ENCODE data around the gene FRYL. TPM values are rescaled to one million over a fixed set of nuclear protein-coding genes. Genes with fewer than 3 reads are reported as not detected.

FRYL gene
- total RNA-seq, 2 experiments from 2014 or later, result 80.8 to 97.3 TPM

GRCh38 chr4:48491514-48492176 is 288.4 kb downstream of the FRYL start:
- Mint-ChIP-seq H3K36me3 (peaks cover 5% of the 10 kb centered on the region), H3K9me3 (ENCODE audit: low read depth) (no peaks in the 10 kb centered on the region), H3K27ac (no peak overlapping the region), H3K4me3 (no peak overlapping the region), H3K27me3 (peaks cover 45% of the 10 kb centered on the region), H3K4me1 (no peaks in the 10 kb centered on the region)
- ATAC-seq, result no peak
- CTCF ChIA-PET, result no interaction called here
- no peak for DNase-seq

DNA sequence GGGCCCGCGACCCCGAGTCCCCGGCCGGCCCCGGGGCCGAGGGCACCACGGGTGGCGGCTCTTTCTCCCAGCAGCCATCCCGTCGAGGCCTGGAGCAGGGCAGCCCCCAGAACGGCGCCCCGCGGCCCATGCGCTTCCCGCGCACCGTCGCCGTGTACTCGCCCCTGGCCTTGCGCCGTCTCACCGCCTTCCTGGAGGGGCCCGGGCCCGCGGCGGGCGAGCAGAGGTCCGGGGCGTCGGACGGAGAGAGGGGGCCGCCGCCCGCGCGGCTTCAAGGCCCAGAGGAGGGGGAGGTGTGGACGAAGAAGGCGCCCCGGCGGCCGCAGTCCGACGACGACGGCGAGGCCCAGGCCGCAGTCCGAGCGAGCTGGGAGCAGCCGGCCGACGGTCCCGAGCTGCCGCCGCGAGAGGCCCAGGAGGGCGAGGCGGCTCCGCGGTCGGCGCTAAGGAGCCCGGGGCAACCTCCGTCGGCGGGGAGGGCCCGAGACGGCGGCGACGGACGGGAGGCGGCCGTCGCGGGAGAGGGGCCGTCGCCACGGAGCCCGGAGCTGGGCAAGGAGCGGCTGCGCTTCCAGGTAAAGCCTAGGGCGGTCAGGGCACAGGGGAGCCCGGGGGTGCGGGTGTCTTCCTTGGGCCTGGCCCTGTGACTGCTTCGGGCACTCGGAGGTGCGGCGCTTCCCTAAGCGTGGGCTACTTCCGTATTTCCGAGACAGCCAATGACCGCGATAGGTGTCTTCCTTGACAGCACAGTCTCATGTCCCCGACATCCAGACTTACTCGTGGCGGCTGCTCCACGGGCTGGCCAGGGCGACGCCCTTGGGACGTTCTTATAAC is 289.2 kb downstream of the FRYL start:
- Mint-ChIP-seq H3K9me3 (ENCODE audit: low read depth) (no peaks in the 10 kb centered on the region), H3K4me3 (no peak overlapping the region), H3K4me1 (no peaks in the 10 kb centered on the region), H3K27ac (no peak overlapping the region), H3K27me3 (peaks cover 48% of the 10 kb centered on the region), H3K36me3 (peaks cover 2% of the 10 kb centered on the region)
- CTCF ChIA-PET, result no interaction called here
- DNase-seq, result no peak
- peak; percentile 18 for ATAC-seq

DNA sequence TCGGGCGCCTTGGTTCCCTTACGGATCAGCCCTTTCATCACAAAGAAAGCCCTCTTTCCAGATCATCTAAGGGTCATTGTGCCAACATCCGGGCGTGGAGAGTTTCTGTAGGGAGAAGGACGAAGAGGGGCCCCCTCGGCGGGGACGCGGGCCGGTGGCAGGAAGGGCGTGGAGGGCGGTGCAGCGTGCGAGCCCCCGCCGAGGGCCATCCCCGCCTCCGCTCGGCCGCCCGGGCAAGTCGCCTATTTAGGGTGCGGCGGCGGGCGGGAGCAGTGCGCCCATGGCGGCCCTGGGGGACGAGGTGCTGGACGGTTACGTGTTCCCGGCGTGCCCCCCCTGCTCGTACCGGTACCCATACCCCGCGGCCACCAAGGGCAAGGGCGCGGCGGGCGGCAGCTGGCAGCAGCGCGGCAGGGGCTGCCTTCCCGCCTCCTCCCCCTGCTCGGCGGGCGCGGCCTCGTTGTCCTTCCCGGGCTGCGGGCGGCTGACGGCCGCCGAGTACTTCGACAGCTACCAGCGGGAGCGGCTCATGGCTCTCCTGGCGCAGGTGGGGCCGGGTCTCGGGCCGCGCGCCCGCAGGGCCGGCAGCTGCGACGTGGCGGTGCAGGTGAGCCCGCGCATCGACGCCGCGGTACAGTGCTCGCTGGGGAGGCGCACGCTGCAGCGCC is 289.9 kb downstream of the FRYL start, which contains the start of gene ZAR1:
Gene ZAR1, plus strand, starts transcription at position 241 of the 668 bp plus-strand sequence. Its CDS starts 40 bp downstream, at position 281.
- no peak within 1 kb of the TSS for H3K27ac Mint-ChIP-seq
- H3K4me3 Mint-ChIP-seq, result peak within 1 kb of the TSS; percentile 20
- peaks cover 53% of the 10 kb centered on the region for H3K27me3 Mint-ChIP-seq
- H3K4me1 Mint-ChIP-seq, result no peaks in the 10 kb centered on the region
- ATAC-seq (peak; percentile 34), DNase-seq (no peak)
- no peaks in the 10 kb centered on the region for H3K36me3 Mint-ChIP-seq
- CTCF ChIA-PET, result no interaction called here
- no peaks in the 10 kb centered on the region for H3K9me3 Mint-ChIP-seq (ENCODE audit: low read depth)

- Mint-ChIP-seq H3K9me3 (ENCODE audit: low read depth) (no peaks in the 10 kb centered on the region), H3K4me3 (peak overlapping the region; percentile 20), H3K4me1 (peaks cover 3% of the 10 kb centered on the region), H3K27me3 (peaks cover 58% of the 10 kb centered on the region), H3K27ac (no peak overlapping the region), H3K36me3 (no peaks in the 10 kb centered on the region)
- DNase-seq (no peak), ATAC-seq (no peak)
- CTCF ChIA-PET, result no interaction called here
These were observed 290.4 kb downstream of the FRYL start for GRCh38 chr4:48489683-48490011.

- ATAC-seq, result no peak
- Mint-ChIP-seq H3K4me3 (peak overlapping the region; percentile 35), H3K27ac (no peak overlapping the region)
These were observed 295.4 kb downstream of the FRYL start for GRCh38 chr4:48484494-48485168.

GRCh38 chr4:48483777-48484493 is 296.1 kb downstream of the FRYL start:
- Mint-ChIP-seq H3K27me3 (peaks cover 72% of the 10 kb centered on the region), H3K36me3 (no peaks in the 10 kb centered on the region), H3K4me1 (peaks cover 14% of the 10 kb centered on the region), H3K27ac (no peak overlapping the region), H3K4me3 (peak overlapping the region; percentile 35), H3K9me3 (ENCODE audit: low read depth) (no peaks in the 10 kb centered on the region)
- peak; percentile 47 for ATAC-seq
- CTCF ChIA-PET, result no interaction called here
- DNase-seq, result no peak

More at GRCh38 chr4:48484494-48485168, 295.4 kb downstream of the FRYL start:
- CTCF ChIA-PET, result interaction anchor here (0.6 kb wide), 1 partner anchor 460 kb away, joined by 5 read pairs; no protein-coding TSS in a partner anchor
- Mint-ChIP-seq H3K36me3 (no peaks in the 10 kb centered on the region), H3K4me1 (peaks cover 14% of the 10 kb centered on the region), H3K9me3 (ENCODE audit: low read depth) (no peaks in the 10 kb centered on the region), H3K27me3 (peaks cover 77% of the 10 kb centered on the region)
- no peak for DNase-seq

GRCh38 chr4:48483006-48483776 is 296.9 kb downstream of the FRYL start, which contains the start of gene SLC10A4:
TSS of gene SLC10A4 (plus strand) at chr4:48483343. CDS start at chr4:48483562, 219 bp downstream.
- DNase-seq (no peak), ATAC-seq (peak; percentile 58)
- Mint-ChIP-seq H3K27me3 (peaks cover 64% of the 10 kb centered on the region), H3K4me1 (peaks cover 14% of the 10 kb centered on the region), H3K4me3 (peak within 1 kb of the TSS; percentile 35), H3K27ac (no peak within 1 kb of the TSS), H3K36me3 (no peaks in the 10 kb centered on the region), H3K9me3 (ENCODE audit: low read depth) (no peaks in the 10 kb centered on the region)
- CTCF ChIA-PET, result no interaction called here

GRCh38 chr4:48481581-48481980 is 298.5 kb downstream of the FRYL start:
- peaks cover 52% of the 10 kb centered on the region for H3K27me3 Mint-ChIP-seq
- no peaks in the 10 kb centered on the region for H3K9me3 Mint-ChIP-seq (ENCODE audit: low read depth)
- CTCF ChIA-PET, result no interaction called here
- ATAC-seq (no peak), DNase-seq (no peak)
- no peak overlapping the region for H3K27ac Mint-ChIP-seq
- H3K36me3 Mint-ChIP-seq, result no peaks in the 10 kb centered on the region
- H3K4me1 Mint-ChIP-seq, result peaks cover 14% of the 10 kb centered on the region
- H3K4me3 Mint-ChIP-seq, result no peak overlapping the region

GRCh38 chr4:48478273-48478672 is 301.8 kb downstream of the FRYL start:
- ATAC-seq (no peak), DNase-seq (no peak)
- Mint-ChIP-seq H3K27me3 (peaks cover 34% of the 10 kb centered on the region), H3K27ac (no peak overlapping the region), H3K9me3 (ENCODE audit: low read depth) (no peaks in the 10 kb centered on the region), H3K4me3 (no peak overlapping the region), H3K4me1 (peaks cover 4% of the 10 kb centered on the region), H3K36me3 (no peaks in the 10 kb centered on the region)
- CTCF ChIA-PET, result no interaction called here

- no peak overlapping the region for H3K27ac Mint-ChIP-seq
- DNase-seq, result no peak
- H3K9me3 Mint-ChIP-seq (ENCODE audit: low read depth), result no peaks in the 10 kb centered on the region
- H3K27me3 Mint-ChIP-seq, result peaks cover 14% of the 10 kb centered on the region
- no peak overlapping the region for H3K4me3 Mint-ChIP-seq
- CTCF ChIA-PET, result no interaction called here
- no peaks in the 10 kb centered on the region for H3K4me1 Mint-ChIP-seq
- no peak for ATAC-seq
- no peaks in the 10 kb centered on the region for H3K36me3 Mint-ChIP-seq
These were observed 304.3 kb downstream of the FRYL start for GRCh38 chr4:48475770-48476169.

DNA sequence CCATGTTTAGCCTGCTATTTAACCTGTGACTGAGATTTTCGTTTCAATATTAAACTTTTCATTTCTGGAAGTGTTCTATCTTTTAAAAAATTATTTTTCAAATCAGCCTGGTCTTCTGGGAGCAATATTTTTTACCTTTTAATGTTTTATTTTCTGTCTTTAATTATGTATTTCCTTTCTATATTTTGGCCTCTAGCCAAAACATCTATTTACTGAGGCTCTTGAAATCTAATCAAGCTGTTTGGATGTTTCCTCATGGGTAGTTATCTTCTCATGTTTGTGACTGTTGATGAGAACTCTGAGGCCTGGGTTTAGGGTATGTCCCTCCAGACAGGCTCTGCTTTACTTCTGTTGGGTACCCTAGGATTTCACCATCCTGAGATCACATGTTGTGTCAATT is 307.3 kb downstream of the FRYL start:
- H3K36me3 Mint-ChIP-seq, result no peaks in the 10 kb centered on the region

DNA sequence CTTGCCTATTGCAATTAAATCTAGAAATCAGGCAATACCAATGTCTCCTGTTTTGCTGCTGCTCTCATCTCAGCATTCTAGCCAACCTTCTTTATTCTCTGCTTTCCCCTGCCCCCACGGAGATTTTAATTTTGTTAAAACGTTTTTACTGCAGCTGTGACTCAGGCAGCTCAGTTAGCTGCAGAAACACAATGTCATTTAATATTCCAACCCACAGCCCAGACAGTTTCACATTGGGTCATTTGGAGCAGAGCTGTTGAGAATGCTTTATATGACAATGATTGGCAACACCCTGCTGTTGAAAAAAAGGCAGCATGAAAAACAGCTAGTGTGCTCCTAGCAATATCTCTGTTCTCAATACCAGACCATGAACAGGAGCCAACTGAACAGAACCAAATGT is 309.5 kb downstream of the FRYL start:
- H3K4me1 Mint-ChIP-seq, result no peaks in the 10 kb centered on the region
- DNase-seq (no peak), ATAC-seq (no peak)
- no peaks in the 10 kb centered on the region for H3K9me3 Mint-ChIP-seq (ENCODE audit: low read depth)
- H3K4me3 Mint-ChIP-seq, result no peak overlapping the region
- CTCF ChIA-PET, result no interaction called here
- no peaks in the 10 kb centered on the region for H3K36me3 Mint-ChIP-seq
- no peak overlapping the region for H3K27ac Mint-ChIP-seq
- peaks cover 20% of the 10 kb centered on the region for H3K27me3 Mint-ChIP-seq

More for the DNA sequence above, 307.3 kb downstream of the FRYL start:
- ATAC-seq (no peak), DNase-seq (no peak)
- Mint-ChIP-seq H3K4me3 (no peak overlapping the region), H3K27me3 (peaks cover 23% of the 10 kb centered on the region), H3K9me3 (ENCODE audit: low read depth) (no peaks in the 10 kb centered on the region), H3K4me1 (no peaks in the 10 kb centered on the region), H3K27ac (no peak overlapping the region)
- CTCF ChIA-PET, result no interaction called here

All from activated CD8-positive, alpha-beta memory T cell treated with anti-CD3 and anti-CD28 coated beads, Interleukin-2, amount 10 ng/mL, durations not matched to agents 7 days and 5 days (primary cell).